CD4-positive, alpha-beta T cell treated with Interleukin-6 for 4 hours (primary cell): ENCODE results near the gene TAS2R14.

ENCODE experiments used
- DNase-seq: peaks from one replicate; pipeline ENCODE4 v3.0.0-alpha.2; 2020; ENCODE audit warnings: mixed read lengths

Gene TAS2R14

GRCh38 chr12:10939163-10939562, at the start of gene TAS2R14:
Gene TAS2R14, minus strand, starts transcription at chr12:10939263. Its CDS starts 56 bp downstream, at chr12:10939207.
- DNase-seq, result no peak

GRCh38 chr12:10986812-10987211, 47.7 kb upstream of the TAS2R14 start, which contains the start of gene TAS2R50:
Gene TAS2R50, minus strand, starts transcription at chr12:10986912. Its CDS starts 52 bp downstream, at chr12:10986860.
- no peak for DNase-seq

- peak; percentile 24 for DNase-seq
Observed at GRCh38 chr12:10982244-10982643, 43.2 kb upstream of the TAS2R14 start.

- DNase-seq, result no peak
Observed at GRCh38 chr12:10974965-10975364, 35.9 kb upstream of the TAS2R14 start.

GRCh38 chr12:10968765-10969456, 29.8 kb upstream of the TAS2R14 start:
- no peak for DNase-seq

GRCh38 chr12:10967409-10967808, 28.3 kb upstream of the TAS2R14 start:
- DNase-seq, result no peak

- DNase-seq, result no peak
Observed at GRCh38 chr12:10966314-10966713, 27.3 kb upstream of the TAS2R14 start.

- DNase-seq, result no peak
Observed at GRCh38 chr12:10965476-10965875, 26.4 kb upstream of the TAS2R14 start.

- no peak for DNase-seq
Observed at GRCh38 chr12:10960211-10960610, 21.1 kb upstream of the TAS2R14 start.

GRCh38 chr12:10959804-10960203, 20.7 kb upstream of the TAS2R14 start:
- DNase-seq, result no peak

- DNase-seq, result no peak
Observed at GRCh38 chr12:10957741-10958140, 18.7 kb upstream of the TAS2R14 start.

- no peak for DNase-seq
Observed at GRCh38 chr12:10956085-10956484, 17.0 kb upstream of the TAS2R14 start.

GRCh38 chr12:10952645-10953044, 13.6 kb upstream of the TAS2R14 start:
- DNase-seq, result no peak

- DNase-seq, result no peak
Observed at GRCh38 chr12:10943167-10943566, 4.1 kb upstream of the TAS2R14 start.

- DNase-seq, result no peak
Observed at GRCh38 chr12:10941916-10942607, 3.0 kb upstream of the TAS2R14 start.

- DNase-seq, result no peak
Observed at GRCh38 chr12:10941369-10941768, 2.3 kb upstream of the TAS2R14 start.

GRCh38 chr12:10940389-10940788, 1.3 kb upstream of the TAS2R14 start:
- DNase-seq, result no peak

GRCh38 chr12:10936506-10936905, 2.6 kb downstream of the TAS2R14 start:
- DNase-seq, result no peak

- DNase-seq, result no peak
Observed at GRCh38 chr12:10928746-10929286, 10.2 kb downstream of the TAS2R14 start, which contains the start of gene PRH2. Gene PRH2, plus strand, starts transcription at chr12:10929236. Its CDS starts 38 bp downstream, at chr12:10929274.

GRCh38 chr12:10926269-10926668, 12.8 kb downstream of the TAS2R14 start:
- no peak for DNase-seq

- no peak for DNase-seq
Observed at GRCh38 chr12:10919809-10920208, 19.3 kb downstream of the TAS2R14 start.

- DNase-seq, result no peak
Observed at GRCh38 chr12:10910380-10910779, 28.7 kb downstream of the TAS2R14 start.

- no peak for DNase-seq
Observed at GRCh38 chr12:10909462-10909861, 29.6 kb downstream of the TAS2R14 start, which contains the start of gene TAS2R13. Gene TAS2R13, minus strand, starts transcription at chr12:10909562. Its CDS starts 264 bp downstream, at chr12:10909298.

GRCh38 chr12:10904686-10905085, 34.4 kb downstream of the TAS2R14 start:
- DNase-seq, result no peak
